ENCODE measurements around the gene MPZL2.

The MPZL2 gene

DNA sequence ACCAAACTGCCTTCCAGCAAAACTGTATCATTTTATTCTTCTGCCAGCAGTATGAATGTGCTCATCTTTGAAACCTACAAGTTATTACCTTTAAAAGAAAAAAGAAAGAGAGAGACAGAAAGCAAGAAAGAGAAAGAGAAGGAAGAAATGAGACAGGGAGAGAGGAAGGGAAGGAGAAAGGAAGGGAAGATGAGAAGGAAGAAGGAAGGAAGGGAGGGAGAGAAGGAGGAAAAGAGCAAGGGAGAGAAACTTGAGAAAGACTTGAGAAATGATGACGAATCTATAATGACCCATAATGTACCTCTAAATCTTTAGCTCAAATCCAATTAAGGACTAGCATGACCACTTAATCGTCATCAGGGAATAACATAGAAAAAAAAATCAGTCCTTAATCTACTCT lies 27.9 kb downstream of the MPZL2 start:
- TF ChIP-seq, protein P1, sequence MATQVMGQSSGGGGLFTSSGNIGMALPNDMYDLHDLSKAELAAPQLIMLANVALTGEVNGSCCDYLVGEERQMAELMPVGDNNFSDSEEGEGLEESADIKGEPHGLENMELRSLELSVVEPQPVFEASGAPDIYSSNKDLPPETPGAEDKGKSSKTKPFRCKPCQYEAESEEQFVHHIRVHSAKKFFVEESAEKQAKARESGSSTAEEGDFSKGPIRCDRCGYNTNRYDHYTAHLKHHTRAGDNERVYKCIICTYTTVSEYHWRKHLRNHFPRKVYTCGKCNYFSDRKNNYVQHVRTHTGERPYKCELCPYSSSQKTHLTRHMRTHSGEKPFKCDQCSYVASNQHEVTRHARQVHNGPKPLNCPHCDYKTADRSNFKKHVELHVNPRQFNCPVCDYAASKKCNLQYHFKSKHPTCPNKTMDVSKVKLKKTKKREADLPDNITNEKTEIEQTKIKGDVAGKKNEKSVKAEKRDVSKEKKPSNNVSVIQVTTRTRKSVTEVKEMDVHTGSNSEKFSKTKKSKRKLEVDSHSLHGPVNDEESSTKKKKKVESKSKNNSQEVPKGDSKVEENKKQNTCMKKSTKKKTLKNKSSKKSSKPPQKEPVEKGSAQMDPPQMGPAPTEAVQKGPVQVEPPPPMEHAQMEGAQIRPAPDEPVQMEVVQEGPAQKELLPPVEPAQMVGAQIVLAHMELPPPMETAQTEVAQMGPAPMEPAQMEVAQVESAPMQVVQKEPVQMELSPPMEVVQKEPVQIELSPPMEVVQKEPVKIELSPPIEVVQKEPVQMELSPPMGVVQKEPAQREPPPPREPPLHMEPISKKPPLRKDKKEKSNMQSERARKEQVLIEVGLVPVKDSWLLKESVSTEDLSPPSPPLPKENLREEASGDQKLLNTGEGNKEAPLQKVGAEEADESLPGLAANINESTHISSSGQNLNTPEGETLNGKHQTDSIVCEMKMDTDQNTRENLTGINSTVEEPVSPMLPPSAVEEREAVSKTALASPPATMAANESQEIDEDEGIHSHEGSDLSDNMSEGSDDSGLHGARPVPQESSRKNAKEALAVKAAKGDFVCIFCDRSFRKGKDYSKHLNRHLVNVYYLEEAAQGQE (IDR thresholded peaks at IDR 0.05; ENCODE audit: insufficient read depth in 1 of 2, low read depth in 2 of 2, low read length in 2 of 2): no peak
- TF ChIP-seq POLR2AphosphoS5 (IDR thresholded peaks at IDR 0.05; ENCODE audit: low read depth, low read length) (no peak), SIN3A (IDR thresholded peaks at IDR 0.05; ENCODE audit: borderline replicate concordance, insufficient read depth, low read length) (no peak), TAF1 (IDR thresholded peaks at IDR 0.05; ENCODE audit: borderline replicate concordance, insufficient read depth, low read length) (no peak), FOXP2 (optimal IDR thresholded peaks at IDR 0.05; ENCODE audit: borderline replicate concordance, extremely low read depth, extremely low read length, insufficient read depth) (no peak)

DNA sequence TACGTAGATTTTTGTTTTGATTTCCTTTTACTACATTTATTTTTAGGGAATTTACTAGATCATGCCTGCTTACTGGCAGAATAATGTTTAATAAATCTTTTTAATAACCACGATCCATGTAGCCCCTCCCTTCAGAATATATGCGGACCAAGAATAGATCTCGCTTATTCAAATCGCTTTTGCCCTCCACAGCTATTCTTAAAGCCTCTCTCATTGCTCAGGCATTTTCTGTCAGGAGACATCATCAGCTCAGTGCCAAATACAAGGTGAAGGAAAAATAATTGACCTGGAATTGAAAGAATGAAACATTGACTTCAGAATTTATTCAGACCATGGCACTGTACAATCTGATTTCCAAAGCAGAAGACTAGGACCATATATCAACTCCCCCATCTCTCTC lies 29.3 kb downstream of the MPZL2 start:
- TF ChIP-seq, protein P1 (IDR thresholded peaks at IDR 0.05; ENCODE audit: insufficient read depth in 1 of 2, low read depth in 2 of 2, low read length in 2 of 2): no peak
- TF ChIP-seq POLR2AphosphoS5 (IDR thresholded peaks at IDR 0.05; ENCODE audit: low read depth, low read length) (no peak), TAF1 (IDR thresholded peaks at IDR 0.05; ENCODE audit: borderline replicate concordance, insufficient read depth, low read length) (no peak), SIN3A (IDR thresholded peaks at IDR 0.05; ENCODE audit: borderline replicate concordance, insufficient read depth, low read length) (no peak), FOXP2 (optimal IDR thresholded peaks at IDR 0.05; ENCODE audit: borderline replicate concordance, extremely low read depth, extremely low read length, insufficient read depth) (no peak)

DNA sequence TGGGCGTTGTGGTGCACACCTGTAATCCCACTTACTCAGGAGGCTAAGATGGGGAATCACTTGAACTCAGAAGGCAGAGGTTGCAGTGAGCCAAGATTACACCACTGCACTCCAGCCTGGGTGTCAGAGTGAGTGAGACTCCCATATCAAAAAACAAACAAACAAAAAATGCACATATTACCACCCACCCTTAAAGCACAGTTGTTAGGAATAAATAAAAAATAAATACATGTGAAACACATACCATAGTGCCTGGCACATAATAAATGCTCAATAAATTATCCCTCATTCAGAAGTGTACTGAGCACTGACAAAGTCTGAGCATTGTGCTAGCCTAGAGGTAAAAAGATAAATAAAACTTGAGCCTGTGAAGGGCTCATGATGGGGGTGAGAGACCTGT lies 30.2 kb downstream of the MPZL2 start:
- TF ChIP-seq SIN3A (IDR thresholded peaks at IDR 0.05; ENCODE audit: borderline replicate concordance, insufficient read depth, low read length) (no peak), FOXP2 (optimal IDR thresholded peaks at IDR 0.05; ENCODE audit: borderline replicate concordance, extremely low read depth, extremely low read length, insufficient read depth) (no peak), TAF1 (IDR thresholded peaks at IDR 0.05; ENCODE audit: borderline replicate concordance, insufficient read depth, low read length) (no peak), POLR2AphosphoS5 (IDR thresholded peaks at IDR 0.05; ENCODE audit: low read depth, low read length) (no peak)
- TF ChIP-seq, protein P1 (IDR thresholded peaks at IDR 0.05; ENCODE audit: insufficient read depth in 1 of 2, low read depth in 2 of 2, low read length in 2 of 2): no peak

DNA sequence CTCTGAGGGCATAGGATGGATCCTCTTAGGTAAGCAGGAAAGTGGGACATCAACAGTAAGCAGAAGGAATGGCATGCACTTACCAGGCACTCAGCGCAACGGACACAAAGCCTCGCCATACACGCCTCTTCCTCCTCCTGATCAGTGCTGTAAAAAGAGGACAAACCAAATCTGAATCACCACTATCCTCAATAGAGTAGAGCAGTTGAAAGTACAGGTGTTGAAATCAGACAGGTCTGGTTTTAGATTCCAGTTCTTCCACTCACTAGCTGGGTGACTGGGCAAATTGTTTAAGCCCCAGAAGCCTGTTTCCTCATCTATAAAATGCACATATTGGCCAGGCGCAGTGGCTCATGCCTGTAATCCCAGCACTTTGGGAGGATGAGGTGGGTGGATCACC lies 30.7 kb downstream of the MPZL2 start:
- TF ChIP-seq, protein P1 (IDR thresholded peaks at IDR 0.05; ENCODE audit: insufficient read depth in 1 of 2, low read depth in 2 of 2, low read length in 2 of 2): no peak
- TF ChIP-seq TAF1 (IDR thresholded peaks at IDR 0.05; ENCODE audit: borderline replicate concordance, insufficient read depth, low read length): no peak

DNA sequence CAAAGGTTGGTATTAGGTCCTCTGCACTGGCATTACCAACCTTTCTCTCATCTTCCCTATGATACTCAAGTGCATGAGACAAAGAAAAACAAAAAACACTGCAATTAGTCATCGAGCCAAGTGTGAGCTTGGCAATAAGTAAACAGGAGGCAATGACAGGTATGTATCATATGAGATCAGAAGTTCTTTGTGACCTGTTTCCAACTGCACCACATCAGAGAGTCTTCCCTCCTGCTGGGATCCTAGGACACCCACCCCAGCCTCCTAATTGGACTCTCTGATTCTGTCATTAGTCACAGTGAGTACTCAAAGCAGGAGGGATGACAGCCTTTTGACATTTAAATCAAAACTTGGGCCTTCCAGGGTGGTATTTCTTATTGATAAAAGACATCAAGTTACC lies 31.4 kb downstream of the MPZL2 start:
- TF ChIP-seq POLR2AphosphoS5 (IDR thresholded peaks at IDR 0.05; ENCODE audit: low read depth, low read length): no peak
- TF ChIP-seq, protein P1 (IDR thresholded peaks at IDR 0.05; ENCODE audit: insufficient read depth in 1 of 2, low read depth in 2 of 2, low read length in 2 of 2): no peak
- no peak for TF ChIP-seq TAF1 (IDR thresholded peaks at IDR 0.05; ENCODE audit: borderline replicate concordance, insufficient read depth, low read length)
- TF ChIP-seq FOXP2 (optimal IDR thresholded peaks at IDR 0.05; ENCODE audit: borderline replicate concordance, extremely low read depth, extremely low read length, insufficient read depth): no peak
- TF ChIP-seq SIN3A (IDR thresholded peaks at IDR 0.05; ENCODE audit: borderline replicate concordance, insufficient read depth, low read length): no peak
